Neuron (in vitro differentiated cells): ENCODE measurements around the gene UBE2F.

Source experiments
- H2AFZ ChIP-seq: one replicate; pipeline ENCODE4 v1.6.1; 2013; ENCODE audit warnings: low read depth, mild to moderate bottlenecking, inconsistent platforms, low read length, moderate library complexity
- H3K27me3 ChIP-seq: one replicate; pipeline ENCODE4 v1.6.1; 2013; ENCODE audit warnings: low read length; ENCODE audit not compliant: insufficient read depth
- H3K36me3 ChIP-seq: one replicate; pipeline ENCODE4 v1.6.1; 2013; ENCODE audit warnings: low read length; ENCODE audit not compliant: insufficient read depth
- H3K4me1 ChIP-seq: one replicate; pipeline ENCODE4 v1.6.1; 2013; ENCODE audit warnings: low read length; ENCODE audit not compliant: insufficient read depth
- H3K4me3 ChIP-seq: 2 replicates; pipeline ENCODE4 v1.5.1; 2013; ENCODE audit warnings: mild to moderate bottlenecking, low read length, moderate library complexity
- H3K9me3 ChIP-seq: one replicate; pipeline ENCODE4 v1.6.1; 2013; ENCODE audit warnings: low read length

The UBE2F gene

DNA sequence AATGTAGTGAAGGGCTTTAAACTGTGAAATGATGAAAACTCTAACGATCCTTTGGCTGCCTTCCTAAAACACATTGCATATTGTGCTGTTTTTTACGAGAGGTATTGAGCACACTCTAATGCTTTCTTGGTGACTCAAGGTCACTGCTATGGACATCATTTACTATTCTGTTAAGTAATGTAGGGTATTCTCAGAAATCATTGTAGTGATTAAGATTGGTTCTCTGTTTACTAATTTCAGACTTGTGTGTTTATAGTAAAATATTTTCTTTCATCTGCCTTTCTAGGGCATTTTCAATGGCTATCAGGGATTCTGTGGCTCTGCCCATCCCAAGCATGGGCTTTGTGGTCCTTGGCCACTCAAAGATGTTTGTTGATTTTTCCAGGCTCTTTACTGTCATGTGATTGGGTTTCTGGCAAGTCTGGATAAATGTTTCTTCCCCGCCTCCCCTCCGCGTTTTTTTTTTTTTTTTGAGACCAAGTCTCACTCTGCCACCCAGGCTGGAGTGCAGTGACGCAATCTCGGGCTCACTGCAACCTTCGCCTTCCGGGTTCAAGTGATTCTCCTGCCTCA, 29.3 kb downstream of the UBE2F start:
- peaks cover 2% of the 10 kb centered on the region for H3K9me3 ChIP-seq
- peaks cover 23% of the 10 kb centered on the region for H3K36me3 ChIP-seq
- no peaks in the 10 kb centered on the region for H3K4me1 ChIP-seq
- no peak overlapping the region for H3K4me3 ChIP-seq
- no peaks in the 10 kb centered on the region for H3K27me3 ChIP-seq
- H2AFZ ChIP-seq = no peak overlapping the region

DNA sequence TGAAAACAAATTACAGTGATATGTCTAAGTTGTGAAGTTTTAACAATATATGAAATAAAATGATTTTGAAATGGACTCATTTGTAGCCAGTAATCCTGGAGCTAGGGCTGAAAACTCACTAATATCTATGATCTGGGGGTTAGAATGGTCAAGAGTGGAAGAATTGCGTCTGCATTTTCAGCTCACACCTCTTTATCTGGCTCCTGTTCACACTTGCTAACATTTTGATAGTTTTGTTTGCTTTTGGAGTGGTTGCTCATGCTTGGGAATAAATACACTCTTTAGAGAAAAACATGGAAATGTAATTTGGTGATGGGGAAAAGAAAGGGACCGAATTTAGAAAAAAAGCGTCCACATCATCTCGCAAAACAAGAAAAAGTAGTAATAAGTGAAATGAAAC, 30.7 kb downstream of the UBE2F start:
- Histone ChIP-seq H3K4me3 (no peak overlapping the region), H3K9me3 (peaks cover 2% of the 10 kb centered on the region), H3K4me1 (no peaks in the 10 kb centered on the region), H2AFZ (no peak overlapping the region), H3K27me3 (no peaks in the 10 kb centered on the region), H3K36me3 (peaks cover 17% of the 10 kb centered on the region)

DNA sequence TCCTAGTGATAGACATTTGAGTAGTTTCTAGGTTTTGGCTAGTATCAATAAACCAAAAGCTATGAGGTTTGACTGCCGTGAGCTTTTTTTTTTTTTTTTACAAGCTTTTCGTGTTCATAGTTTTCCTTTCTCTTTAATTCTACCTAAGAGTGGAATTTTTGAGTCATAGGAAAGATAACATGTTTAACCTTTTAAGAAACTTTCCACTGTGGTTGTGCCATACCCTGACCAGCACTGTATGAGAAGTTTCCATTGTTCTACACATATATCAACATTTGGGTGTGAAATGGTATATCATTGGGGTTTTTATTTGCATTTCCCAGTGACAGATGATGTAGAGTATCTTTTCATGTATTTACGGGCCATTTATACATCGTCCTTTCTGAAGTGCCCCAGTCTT, 31.7 kb downstream of the UBE2F start:
- no peaks in the 10 kb centered on the region for H3K27me3 ChIP-seq
- no peak overlapping the region for H3K4me3 ChIP-seq
- H2AFZ ChIP-seq = no peak overlapping the region
- H3K9me3 ChIP-seq = peaks cover 2% of the 10 kb centered on the region
- no peaks in the 10 kb centered on the region for H3K4me1 ChIP-seq
- peaks cover 12% of the 10 kb centered on the region for H3K36me3 ChIP-seq

DNA sequence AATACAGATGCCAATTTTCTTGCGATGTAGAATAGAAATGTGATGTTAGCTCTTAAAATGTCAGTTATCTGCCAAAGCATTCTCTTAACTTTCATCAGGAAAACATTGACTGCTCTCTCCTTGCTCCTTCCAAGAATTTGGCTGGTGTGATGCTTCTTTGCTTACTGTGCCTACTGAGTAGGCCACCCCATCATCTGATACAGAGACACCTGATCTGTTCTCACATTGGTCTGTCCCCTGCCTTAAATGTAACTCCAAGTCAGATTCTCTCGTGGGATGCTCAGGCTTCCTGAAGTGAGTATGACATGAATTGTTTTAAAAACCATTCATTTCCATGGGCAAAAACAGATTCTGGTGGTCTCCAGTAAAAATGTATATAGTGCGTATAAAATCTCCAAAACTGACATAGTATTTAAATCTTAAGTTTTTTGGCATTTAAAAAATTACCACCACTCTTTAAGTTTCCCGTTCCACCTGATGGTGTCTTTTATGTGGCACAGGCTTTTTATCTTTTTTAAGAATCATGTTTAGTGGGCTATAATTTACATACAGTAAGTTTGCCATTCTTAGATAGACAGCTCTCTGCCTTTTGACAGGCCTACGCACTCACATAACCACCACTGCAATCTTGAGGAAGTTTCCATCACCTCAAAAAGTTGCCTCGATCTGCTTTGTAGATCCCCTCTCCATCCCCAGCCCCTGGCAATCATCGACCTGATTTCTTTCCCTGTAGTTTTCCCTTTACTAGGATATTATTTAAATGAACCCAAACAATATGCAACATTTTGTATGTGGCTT, 36.6 kb downstream of the UBE2F start:
- Histone ChIP-seq H3K27me3 (no peaks in the 10 kb centered on the region), H3K4me3 (no peak overlapping the region), H3K36me3 (peaks cover 8% of the 10 kb centered on the region), H3K9me3 (peaks cover 2% of the 10 kb centered on the region), H3K4me1 (no peaks in the 10 kb centered on the region), H2AFZ (no peak overlapping the region)

DNA sequence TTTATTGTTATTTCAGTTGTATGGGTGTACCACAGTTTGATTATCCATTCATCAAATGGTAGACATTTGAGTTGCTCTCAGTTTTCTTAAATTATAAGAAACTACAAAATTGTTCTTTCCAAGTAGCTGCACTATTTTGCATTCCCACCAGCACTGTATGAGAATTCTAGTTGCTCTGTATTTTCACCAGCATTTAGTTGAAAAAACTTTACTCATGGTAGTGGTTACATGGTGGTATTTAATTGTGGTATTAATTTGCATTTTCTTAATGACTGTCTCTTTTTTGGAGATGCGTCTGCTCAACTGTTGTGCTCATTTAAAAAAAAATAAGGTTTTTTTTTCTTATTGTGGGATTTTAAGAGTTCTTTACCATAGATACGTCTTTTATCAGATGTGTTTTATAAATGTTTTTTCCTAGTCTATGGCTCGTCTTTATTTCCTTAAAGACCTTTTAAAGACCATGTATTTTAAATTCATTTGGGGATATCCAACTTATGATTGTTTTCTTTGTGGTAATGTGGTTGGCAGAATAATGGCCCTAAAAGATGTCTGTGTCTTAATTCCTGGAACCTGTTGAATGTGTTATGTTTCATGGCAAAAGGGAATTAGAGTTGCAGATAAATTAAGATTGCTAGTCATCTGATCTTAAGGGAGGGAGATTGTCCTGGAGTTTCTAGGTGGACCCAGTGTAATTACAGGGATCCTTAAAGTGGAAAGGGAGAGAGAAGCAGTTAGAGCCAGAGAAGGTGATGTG, 37.4 kb downstream of the UBE2F start:
- H2AFZ ChIP-seq = no peak overlapping the region
- peaks cover 4% of the 10 kb centered on the region for H3K4me1 ChIP-seq
- no peak overlapping the region for H3K4me3 ChIP-seq
- H3K36me3 ChIP-seq = peaks cover 8% of the 10 kb centered on the region
- H3K9me3 ChIP-seq = peaks cover 2% of the 10 kb centered on the region
- no peaks in the 10 kb centered on the region for H3K27me3 ChIP-seq

DNA sequence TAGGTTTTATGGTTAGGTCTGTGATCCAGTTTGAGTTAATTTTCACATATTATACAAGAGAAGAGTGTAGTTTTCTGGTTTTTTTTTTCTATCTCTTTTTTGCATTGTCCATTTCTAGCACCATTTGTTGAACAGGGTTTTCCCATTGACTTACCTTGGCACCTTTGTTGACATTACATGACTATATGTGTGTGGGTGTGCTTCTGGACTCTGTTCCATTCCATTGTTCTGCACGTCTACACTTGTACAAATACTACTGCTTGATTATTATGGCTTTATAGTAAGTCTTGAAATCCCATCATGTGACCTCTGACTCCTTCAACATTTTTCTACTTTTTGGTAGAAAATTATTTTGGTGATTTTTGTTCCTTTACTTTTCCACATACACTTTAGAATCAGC, 38.7 kb downstream of the UBE2F start:
- no peak overlapping the region for H3K4me3 ChIP-seq
- H2AFZ ChIP-seq = no peak overlapping the region
- no peaks in the 10 kb centered on the region for H3K27me3 ChIP-seq
- peaks cover 8% of the 10 kb centered on the region for H3K36me3 ChIP-seq
- H3K4me1 ChIP-seq = peaks cover 8% of the 10 kb centered on the region
- H3K9me3 ChIP-seq = no peaks in the 10 kb centered on the region

DNA sequence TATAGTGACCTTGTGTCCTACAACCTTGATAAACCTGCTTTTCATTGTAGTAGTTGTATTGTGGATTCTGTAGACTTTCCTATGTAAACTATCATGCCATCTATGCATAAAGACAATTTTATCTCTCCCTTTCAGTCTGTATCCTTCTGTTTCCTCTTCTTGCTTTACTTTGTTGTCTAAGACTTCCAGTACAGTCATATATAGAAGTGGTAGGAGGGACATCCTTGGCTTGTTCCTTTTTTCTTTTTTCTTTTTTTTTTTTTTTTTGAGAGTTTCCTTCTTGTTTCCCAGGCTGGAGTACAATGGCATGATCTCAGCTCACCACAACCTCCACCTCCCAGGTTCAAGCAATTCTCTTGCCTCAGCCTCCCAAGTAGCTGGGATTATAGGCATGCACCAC, 39.7 kb downstream of the UBE2F start:
- no peak overlapping the region for H2AFZ ChIP-seq
- no peaks in the 10 kb centered on the region for H3K27me3 ChIP-seq
- H3K9me3 ChIP-seq = no peaks in the 10 kb centered on the region
- H3K4me1 ChIP-seq = peaks cover 8% of the 10 kb centered on the region
- H3K36me3 ChIP-seq = peaks cover 8% of the 10 kb centered on the region
- no peak overlapping the region for H3K4me3 ChIP-seq

DNA sequence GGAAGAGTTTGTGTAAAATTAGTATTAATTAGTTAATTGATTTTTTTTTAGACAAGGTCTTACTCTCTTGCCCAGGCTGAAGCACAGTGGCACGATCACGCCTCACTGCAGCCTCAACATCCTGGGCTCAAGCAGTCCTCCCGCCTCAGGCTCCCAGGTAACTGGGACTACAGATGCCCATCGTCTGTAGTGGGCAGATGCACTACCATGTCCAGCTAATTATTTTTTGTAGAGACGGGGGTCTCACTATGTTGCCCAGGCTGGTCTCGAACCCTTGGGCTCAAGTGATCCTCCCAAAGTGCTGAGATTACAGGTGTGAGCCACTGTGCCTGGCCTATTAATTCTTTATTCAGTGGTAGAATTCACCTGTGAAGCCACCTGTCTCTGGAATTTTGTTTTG, 41.1 kb downstream of the UBE2F start:
- Histone ChIP-seq H3K4me3 (no peak overlapping the region), H3K9me3 (no peaks in the 10 kb centered on the region), H3K4me1 (peaks cover 8% of the 10 kb centered on the region), H2AFZ (no peak overlapping the region), H3K36me3 (peaks cover 8% of the 10 kb centered on the region), H3K27me3 (no peaks in the 10 kb centered on the region)

DNA sequence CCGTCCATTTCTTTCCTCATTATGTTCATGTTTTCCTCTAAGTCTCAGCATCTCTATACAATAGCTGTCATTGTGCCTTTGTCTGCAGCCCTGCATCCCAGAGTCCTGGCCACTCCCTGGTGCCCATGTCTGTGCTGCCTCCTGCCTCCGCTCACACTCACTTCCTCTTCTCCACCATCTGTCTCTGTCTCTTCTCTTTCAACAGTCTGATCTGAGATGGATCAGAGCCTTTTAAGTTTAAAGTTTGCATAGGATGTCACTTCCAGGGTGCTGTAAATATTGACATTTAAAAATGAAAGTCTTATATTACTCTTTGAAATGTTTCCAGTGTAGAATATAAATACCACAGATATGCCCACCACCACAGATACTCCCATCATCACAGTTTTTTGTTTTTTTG, 42.7 kb downstream of the UBE2F start:
- peaks cover 6% of the 10 kb centered on the region for H3K36me3 ChIP-seq
- H2AFZ ChIP-seq = no peak overlapping the region
- no peak overlapping the region for H3K4me3 ChIP-seq
- peaks cover 8% of the 10 kb centered on the region for H3K4me1 ChIP-seq
- H3K9me3 ChIP-seq = no peaks in the 10 kb centered on the region
- no peaks in the 10 kb centered on the region for H3K27me3 ChIP-seq

DNA sequence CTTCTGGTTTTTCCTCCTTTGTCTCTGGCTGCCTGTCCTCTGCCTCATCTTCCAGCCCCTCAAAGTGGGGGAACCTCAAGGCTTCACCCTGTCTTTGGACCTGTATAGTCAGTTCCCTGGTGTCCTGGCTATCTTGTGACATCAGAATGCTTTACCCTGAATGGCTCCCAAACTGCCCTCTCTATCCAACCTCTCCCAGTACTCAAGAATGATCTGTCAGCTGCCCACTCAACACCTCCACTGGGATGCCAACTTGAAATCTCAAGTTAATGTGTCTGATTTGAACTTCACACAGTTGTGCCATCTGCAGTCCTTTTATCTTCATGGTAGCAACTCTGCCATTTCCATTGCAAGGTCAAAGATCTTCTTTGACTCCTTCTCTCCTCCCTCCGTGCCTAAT, 43.8 kb downstream of the UBE2F start:
- H2AFZ ChIP-seq = no peak overlapping the region
- no peak overlapping the region for H3K4me3 ChIP-seq
- no peaks in the 10 kb centered on the region for H3K9me3 ChIP-seq
- H3K36me3 ChIP-seq = peaks cover 6% of the 10 kb centered on the region
- H3K4me1 ChIP-seq = peaks cover 8% of the 10 kb centered on the region
- H3K27me3 ChIP-seq = no peaks in the 10 kb centered on the region

DNA sequence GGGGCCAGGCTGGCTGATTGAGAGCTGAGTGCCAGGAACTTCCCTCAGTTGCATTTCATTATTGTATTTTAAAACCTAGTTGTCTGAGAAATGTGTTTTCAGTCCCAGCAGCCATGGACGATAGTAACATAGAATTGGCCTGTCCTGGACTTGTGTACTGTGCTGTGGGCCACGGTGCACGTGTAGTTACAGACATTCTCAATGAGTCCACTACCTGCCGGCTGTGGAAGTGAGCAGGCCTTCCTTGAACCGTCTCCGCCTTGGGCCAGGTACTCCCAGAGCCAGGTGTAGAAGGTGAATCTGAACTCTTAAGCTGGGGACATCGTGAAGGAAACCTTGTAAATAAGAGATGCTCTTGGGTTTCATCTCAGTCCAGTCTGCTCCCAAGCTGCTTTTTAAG, 47.0 kb downstream of the UBE2F start:
- Histone ChIP-seq H3K9me3 (no peaks in the 10 kb centered on the region), H2AFZ (no peak overlapping the region), H3K4me3 (no peak overlapping the region), H3K4me1 (peaks cover 8% of the 10 kb centered on the region), H3K36me3 (peaks cover 7% of the 10 kb centered on the region), H3K27me3 (no peaks in the 10 kb centered on the region)

DNA sequence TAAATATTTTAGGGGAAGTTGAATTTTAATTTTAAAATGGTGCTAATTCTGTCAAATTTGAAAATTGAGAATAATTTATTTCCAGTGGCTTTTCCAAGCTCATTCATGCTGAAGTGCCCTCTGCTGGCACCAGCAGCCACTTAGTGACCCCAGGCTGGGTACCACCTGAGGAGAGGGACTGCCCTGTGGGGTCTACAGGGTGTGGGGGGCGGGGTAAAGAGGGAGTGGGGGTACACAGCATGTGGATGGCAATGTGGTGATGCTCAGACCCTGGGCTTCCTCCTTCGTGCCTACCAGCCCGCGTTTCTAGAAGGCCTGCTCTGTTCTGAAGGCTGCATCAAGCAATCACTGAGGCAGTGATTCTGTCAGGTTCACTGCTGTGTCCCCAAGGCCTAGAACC, 48.9 kb downstream of the UBE2F start:
- no peak overlapping the region for H3K4me3 ChIP-seq
- H3K9me3 ChIP-seq = no peaks in the 10 kb centered on the region
- H2AFZ ChIP-seq = no peak overlapping the region
- peaks cover 7% of the 10 kb centered on the region for H3K36me3 ChIP-seq
- no peaks in the 10 kb centered on the region for H3K27me3 ChIP-seq
- no peaks in the 10 kb centered on the region for H3K4me1 ChIP-seq

DNA sequence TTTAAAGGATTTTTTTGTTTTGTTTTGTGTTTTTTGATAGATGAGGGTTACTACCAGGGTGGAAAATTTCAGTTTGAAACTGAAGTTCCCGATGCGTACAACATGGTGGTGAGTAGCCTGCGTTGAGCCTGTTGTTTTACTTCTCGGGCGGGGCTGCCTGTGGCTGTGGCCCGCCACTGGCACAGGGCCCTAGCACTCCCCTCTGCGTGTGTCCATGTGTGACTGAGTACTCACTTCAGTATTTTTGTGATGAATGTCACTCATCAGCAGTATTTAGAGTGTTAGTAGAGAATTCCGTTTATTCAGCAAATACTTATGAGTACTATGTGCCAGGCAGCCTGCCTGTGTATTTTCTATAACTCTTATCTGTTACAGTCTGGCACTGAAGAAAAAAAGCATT, 49.7 kb downstream of the UBE2F start:
- Histone ChIP-seq H3K4me1 (no peaks in the 10 kb centered on the region), H3K27me3 (no peaks in the 10 kb centered on the region), H3K9me3 (no peaks in the 10 kb centered on the region), H3K36me3 (peaks cover 7% of the 10 kb centered on the region), H2AFZ (no peak overlapping the region), H3K4me3 (no peak overlapping the region)
